ENCODE data around the gene CPNE4.

Gene CPNE4

GRCh38 chr3:132022914-132023313 lies 11.9 kb downstream of the CPNE4 start:
- DNase-seq (ENCODE audit: low read depth, low spot score) = no peak
- no peak for TF ChIP-seq CTCF (IDR thresholded peaks at IDR 0.05; ENCODE audit: low read depth, low read length)
- no peak overlapping the region for H3K4me3 ChIP-seq (ENCODE audit: low read depth, low read length)
- in situ Hi-C loops (cut with HindIII; ENCODE audit: low sequenced_read_pairs) = no loop called here

- in situ Hi-C loops (cut with HindIII; ENCODE audit: low sequenced_read_pairs) = no loop called here
- DNase-seq (ENCODE audit: low read depth, low spot score) = no peak
- H3K4me3 ChIP-seq (ENCODE audit: low read depth, low read length) = no peak overlapping the region
- no peak for TF ChIP-seq CTCF (IDR thresholded peaks at IDR 0.05; ENCODE audit: low read depth, low read length)
Measured at GRCh38 chr3:132020058-132020457, 14.8 kb downstream of the CPNE4 start.

GRCh38 chr3:132017137-132017536 lies 17.7 kb downstream of the CPNE4 start:
- in situ Hi-C loops (cut with HindIII; ENCODE audit: low sequenced_read_pairs) = no loop called here
- no peak for TF ChIP-seq CTCF (IDR thresholded peaks at IDR 0.05; ENCODE audit: low read depth, low read length)
- no peak for DNase-seq (ENCODE audit: low read depth, low spot score)

GRCh38 chr3:132016061-132017041 lies 18.5 kb downstream of the CPNE4 start:
- in situ Hi-C loops (cut with HindIII; ENCODE audit: low sequenced_read_pairs) = no loop called here
- no peak for TF ChIP-seq CTCF (IDR thresholded peaks at IDR 0.05; ENCODE audit: low read depth, low read length)
- no peak for DNase-seq (ENCODE audit: low read depth, low spot score)

More at GRCh38 chr3:132017137-132017536, 17.7 kb downstream of the CPNE4 start:
- no peak overlapping the region for H3K4me3 ChIP-seq (ENCODE audit: low read depth, low read length)

GRCh38 chr3:132014105-132014504 lies 20.7 kb downstream of the CPNE4 start:
- H3K4me3 ChIP-seq (ENCODE audit: low read depth, low read length) = no peak overlapping the region
- no peak for DNase-seq (ENCODE audit: low read depth, low spot score)
- in situ Hi-C loops (cut with HindIII; ENCODE audit: low sequenced_read_pairs) = no loop called here
- no peak for TF ChIP-seq CTCF (IDR thresholded peaks at IDR 0.05; ENCODE audit: low read depth, low read length)

More at GRCh38 chr3:132016061-132017041, 18.5 kb downstream of the CPNE4 start:
- no peak overlapping the region for H3K4me3 ChIP-seq (ENCODE audit: low read depth, low read length)

- no peak overlapping the region for H3K4me3 ChIP-seq (ENCODE audit: low read depth, low read length)
- DNase-seq (ENCODE audit: low read depth, low spot score) = peak; percentile 49
- no peak for TF ChIP-seq CTCF (IDR thresholded peaks at IDR 0.05; ENCODE audit: low read depth, low read length)
- in situ Hi-C loops (cut with HindIII; ENCODE audit: low sequenced_read_pairs) = no loop called here
Measured at GRCh38 chr3:132009241-132009640, 25.6 kb downstream of the CPNE4 start.

All from astrocyte of the spinal cord (primary cell).